ENCODE measurements around the gene MAZ.

The MAZ gene

GRCh38 chr16:29809850-29810698, 3.7 kb downstream of the MAZ start:
- DNase-seq = no peak

GRCh38 chr16:29810699-29811169, 4.4 kb downstream of the MAZ start:
- no peak for DNase-seq

DNA sequence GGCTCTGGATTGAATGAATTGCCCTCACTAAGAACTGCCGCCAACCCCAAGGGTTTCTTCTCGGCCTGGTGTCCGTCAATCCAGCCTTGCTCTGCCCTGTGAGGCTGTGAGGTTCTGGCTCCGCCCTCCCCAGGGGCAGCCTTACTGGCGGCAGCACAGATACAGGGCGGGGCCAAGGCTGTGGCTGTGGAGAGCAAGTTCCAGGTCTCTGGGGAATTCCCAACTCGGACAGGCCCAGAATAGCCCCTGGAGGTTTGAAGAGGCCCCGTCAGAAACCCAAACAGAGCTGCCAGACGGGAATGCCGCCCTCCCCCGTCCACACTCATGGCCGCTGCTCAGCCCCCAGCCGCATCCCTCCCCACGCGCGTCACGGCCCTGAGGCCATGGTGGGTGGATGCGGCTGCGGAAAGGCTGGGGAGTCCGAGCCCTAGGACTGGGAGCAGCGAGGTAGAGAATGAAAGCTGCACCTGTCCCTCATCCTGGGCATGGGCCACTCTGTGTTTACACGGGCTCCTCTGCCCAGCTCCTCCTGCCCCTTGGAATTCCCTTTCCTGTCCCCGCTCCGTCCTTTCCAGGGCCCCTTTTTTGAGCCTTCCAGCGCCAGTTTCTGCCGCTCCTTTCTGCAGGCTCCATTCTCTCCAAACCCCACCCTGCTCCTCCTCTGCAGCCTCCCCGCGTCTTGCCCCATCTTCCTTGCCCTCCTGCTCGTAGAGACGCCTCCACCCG, 5.0 kb downstream of the MAZ start:
- no peak for DNase-seq

DNA sequence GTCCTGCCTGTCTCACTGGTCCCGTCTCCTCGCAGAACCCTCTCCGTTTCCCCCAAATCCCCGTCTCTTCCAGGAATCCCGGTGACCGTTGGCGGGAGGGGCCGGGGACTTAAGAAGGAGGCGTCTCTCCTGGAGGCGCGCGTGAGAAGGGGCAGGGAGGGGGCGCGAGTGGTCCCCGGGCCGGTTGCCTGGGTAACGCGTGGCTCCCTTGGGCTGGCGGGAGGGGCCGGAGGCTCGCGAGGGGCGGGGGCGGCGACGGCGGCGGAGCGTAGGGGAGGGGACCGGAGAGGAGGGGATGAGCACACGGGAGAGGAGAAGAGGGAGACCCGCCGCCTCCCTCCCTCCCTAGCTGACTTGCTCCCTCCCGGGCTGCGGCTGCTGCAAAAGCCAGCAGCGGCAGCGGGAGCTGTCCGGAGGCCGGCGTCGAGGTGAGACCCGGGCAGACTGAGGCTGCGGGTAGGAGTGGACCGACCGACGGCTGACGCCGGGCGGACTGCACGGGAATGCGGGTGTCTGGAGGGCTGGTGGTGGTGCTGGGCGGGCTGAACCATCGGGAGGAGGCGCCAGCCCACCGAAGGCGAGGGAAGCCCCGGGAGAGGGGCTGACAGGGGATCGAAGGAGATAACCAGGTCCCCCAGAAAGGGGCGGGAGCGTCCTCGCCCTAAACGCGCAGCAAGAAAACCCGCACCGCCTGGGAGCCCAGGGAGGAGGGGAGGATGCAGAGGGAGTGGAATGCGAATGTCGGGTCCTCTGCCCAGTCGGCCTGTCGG, 5.8 kb downstream of the MAZ start, which contains the start of gene PRRT2:
Gene PRRT2 (plus strand): TSS at position 298 of the 770 bp plus-strand sequence. CDS start 862 bp downstream, outside the sequence.
- no peak for DNase-seq

GRCh38 chr16:29812754-29813643, 6.7 kb downstream of the MAZ start:
- no peak for DNase-seq

DNA sequence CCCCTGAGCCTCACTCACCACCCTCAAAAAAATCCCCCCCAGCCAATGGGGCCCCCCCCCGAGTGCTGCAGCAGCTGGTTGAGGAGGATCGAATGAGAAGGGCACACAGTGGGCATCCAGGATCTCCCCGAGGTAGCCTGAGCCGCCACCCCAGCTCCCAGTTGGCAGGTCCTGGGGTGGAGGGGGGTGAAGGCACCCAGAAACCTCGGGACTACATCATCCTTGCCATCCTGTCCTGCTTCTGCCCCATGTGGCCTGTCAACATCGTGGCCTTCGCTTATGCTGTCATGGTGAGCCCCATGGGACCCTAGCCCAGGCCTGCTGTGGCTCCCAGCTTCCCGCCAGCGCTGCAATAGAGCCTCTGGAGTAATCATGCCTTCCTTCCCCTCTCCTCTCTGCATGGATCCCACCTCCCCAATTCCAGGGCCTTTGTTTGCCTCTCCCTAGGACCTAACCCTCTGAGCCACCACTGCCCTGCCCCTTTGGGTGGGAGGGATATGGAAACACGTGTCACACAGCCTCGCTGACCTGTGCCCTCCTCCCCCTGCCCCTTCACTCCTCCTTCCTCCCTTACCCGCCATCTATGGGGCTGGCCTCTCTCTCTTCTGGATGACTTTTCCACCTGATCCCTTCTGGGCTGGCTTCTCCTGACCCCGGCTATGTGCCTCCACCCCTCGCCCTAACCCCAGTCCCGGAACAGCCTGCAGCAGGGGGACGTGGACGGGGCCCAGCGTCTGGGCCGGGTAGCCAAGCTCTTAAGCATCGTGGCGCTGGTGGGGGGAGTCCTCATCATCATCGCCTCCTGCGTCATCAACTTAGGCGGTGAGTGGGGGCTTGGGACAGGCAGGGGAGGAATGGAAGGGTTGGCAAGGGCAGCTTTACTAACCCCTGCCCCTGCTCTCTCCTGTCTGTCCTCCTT, 7.6 kb downstream of the MAZ start:
- no peak for DNase-seq

GRCh38 chr16:29814592-29814991, 8.3 kb downstream of the MAZ start:
- no peak for DNase-seq

DNA sequence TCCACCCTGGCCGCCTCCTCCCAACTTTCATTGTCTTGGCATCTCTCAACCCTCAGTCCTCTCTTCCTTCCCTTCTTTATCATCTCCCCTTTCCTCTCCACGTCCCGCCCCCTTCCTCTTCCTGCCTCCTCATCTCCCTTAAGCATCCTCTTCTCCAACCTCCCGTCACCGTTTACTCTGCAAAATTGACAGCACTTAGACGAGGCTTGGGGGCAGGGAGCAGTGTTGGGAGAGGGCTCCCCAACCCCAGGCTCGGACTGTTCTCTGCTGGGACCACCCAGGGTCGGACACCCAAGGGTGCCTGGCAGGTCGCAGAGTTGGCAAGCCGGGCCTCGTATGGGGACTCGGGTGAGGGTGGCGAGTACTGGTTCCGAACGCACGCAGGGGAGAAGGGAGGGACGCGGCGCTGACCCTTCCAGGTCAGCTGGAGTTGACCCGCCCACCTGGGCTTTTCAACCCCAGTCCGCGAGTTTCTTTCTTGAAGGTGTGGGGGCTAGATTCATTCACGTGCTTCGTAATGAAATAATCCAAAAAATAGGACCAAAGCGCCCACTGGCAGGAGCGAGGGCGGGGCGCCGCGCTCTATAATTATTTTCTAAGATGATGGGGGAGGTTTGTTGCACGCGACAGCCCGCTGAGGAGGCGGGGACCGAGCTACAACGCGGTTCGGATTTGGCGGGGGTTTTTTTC, 8.8 kb downstream of the MAZ start:
- no peak for DNase-seq

DNA sequence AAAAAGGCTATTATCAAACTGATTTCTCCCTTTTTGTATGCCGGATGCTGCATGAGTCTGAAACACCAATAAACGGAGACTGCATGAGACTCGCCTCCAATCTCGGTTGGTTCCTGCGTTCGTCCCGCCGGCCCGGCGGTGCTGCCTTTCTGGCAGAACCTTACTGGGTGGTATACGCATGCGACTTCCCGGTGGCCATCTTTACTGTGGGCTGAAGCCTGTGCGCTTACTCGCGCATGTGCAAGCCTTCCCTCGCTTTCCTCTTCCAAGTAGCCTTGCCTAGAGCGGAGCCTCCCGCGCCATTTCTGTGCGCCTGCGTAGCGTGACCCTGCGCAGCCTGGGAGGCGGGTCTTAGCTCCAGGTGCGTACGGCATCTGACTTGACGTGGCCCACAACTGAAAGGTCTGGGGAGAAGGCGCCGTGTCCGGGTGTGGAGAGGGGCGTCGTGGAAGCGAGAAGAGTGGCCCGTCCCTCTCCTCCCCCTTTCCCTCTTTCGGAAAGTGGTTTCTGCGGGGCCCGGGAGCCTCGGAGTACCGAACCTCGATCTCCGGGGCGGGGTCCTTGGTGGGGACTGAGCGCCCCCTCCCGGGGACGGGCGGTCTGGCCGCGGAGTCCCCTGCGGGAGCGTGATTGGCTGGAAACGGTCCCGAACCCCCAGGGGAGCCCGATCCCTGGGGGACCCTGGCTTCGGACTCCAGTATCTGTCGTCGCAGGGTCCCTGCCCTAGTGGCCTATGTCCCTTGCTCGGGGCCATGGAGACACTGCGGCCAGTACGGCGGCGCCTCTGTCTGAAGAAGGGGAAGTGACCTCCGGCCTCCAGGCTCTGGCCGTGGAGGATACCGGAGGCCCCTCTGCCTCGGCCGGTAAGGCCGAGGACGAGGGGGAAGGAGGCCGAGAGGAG, 9.7 kb downstream of the MAZ start, which contains the start of gene PAGR1:
Gene PAGR1 (plus strand): TSS at position 360 of the 901 bp plus-strand sequence. CDS start 374 bp downstream, at position 734.
- peak; percentile 92 for DNase-seq

GRCh38 chr16:29816694-29817441, 10.5 kb downstream of the MAZ start:
- no peak for DNase-seq

DNA sequence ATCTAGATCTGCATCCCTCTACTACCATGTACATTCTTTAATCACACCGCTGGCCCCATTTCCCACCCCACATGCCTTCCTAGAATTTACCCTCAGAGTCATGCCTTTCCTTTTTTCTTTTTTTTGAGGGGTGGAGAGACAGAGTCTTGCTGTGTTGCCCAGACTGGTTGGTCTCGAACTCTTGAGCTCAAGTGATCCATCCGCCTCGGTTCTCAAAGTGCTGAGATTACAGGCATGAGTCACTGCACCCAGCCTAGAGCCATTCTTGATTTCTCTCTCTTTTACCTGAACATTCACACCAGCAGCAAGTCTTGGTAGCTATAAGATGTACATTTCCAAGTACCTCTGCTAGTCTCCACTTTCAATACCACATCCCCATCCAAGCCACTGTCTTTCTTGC, 11.8 kb downstream of the MAZ start:
- no peak for DNase-seq

DNA sequence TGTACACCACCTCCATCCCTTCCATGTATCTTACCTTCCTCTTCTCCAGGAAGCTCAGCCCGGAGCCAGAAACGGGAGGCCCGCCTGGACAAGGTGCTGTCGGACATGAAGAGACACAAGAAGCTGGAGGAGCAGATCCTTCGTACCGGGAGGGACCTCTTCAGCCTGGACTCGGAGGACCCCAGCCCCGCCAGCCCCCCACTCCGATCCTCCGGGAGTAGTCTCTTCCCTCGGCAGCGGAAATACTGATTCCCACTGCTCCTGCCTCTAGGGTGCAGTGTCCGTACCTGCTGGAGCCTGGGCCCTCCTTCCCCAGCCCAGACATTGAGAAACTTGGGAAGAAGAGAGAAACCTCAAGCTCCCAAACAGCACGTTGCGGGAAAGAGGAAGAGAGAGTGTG, 13.2 kb downstream of the MAZ start:
- no peak for DNase-seq

DNA sequence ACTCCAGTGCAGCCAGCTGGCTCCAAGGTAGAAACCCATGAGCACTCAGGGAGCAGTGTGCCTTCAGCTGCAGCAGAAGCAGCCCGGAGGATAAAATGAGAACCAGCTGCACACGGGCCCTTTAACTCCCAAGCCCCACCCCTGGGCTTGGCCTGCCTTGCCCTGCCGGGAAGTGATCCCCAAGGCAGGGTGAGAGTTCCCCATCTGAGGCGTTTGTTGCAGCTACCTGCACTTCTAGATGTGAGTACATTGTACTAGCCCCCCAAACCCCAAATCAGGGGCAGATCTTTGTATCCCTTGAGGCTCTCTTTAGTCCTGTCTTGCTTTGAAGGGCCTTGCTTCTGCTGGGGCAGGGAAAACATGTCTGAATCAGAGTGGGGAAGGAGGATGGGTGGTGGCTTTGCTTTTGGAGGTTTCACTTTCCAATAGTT, 14.0 kb downstream of the MAZ start, which contains the start of gene MVP:
Gene MVP (plus strand): TSS at position 192 of the 431 bp plus-strand sequence. CDS start 10,088 bp downstream, outside the sequence.
- DNase-seq = no peak

DNA sequence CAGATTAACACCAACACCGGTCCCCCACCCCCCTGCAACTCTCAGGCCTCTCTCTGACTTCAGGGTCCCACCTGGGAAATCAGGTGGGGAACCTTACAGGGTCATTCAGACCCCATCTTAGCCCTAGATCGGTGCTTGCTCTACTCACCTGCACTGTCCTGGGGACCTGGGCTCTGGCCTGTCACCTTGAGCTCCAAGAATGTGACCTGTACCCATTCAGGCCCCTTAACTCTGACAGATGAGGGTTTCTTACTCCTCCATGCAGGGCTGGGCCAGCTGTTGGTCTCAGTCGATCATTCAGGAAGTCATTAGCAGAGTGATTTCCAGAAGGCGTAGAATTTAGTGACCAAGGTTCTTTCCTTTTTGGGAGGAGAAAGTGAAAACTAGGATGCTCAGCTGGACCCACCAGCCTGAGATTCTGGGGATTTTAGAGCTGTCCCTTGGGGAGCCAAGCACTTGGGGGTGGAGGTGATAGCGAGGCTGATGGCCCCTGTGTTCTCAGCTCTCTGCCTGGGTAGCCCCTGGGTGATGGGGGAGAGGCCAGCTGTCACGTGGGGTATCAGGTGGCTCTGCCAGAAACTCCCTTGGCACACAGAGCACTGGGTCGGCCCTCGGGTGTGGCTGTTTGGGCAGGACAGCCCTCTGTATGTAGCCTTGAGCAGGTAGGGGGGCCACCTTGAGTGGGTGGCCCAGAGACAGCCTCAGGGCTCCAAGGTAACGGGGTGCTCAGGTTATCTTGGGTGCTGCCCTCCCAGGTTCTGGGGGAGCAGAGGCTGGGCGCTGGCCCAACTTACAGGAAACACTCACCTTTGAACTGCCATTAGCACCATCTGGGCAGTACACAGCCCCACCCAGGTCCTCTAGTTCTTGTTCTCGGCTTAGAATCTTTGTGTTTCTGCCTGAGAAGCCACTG, 14.7 kb downstream of the MAZ start:
- DNase-seq = no peak

- DNase-seq = no peak
Measured at GRCh38 chr16:29821643-29822115, 15.3 kb downstream of the MAZ start.

GRCh38 chr16:29824589-29825144, 18.3 kb downstream of the MAZ start:
- DNase-seq = no peak
